GM12878 (cell line): ENCODE data around the gene SCD5. TPM values are rescaled to one million over a fixed set of nuclear protein-coding genes. Genes with fewer than 3 reads are reported as not detected.

Source experiments
- ATAC-seq: fragments of 200-7000 bp; cut with Tn5 transposase; 3 replicates; pipeline ENCODE4 v1.9.1; 2020; ENCODE audit warnings: mild to moderate bottlenecking, moderate library complexity
- BruUV-seq: library from RNA; stranded (reverse); fragments of 400-500 nt; replicated peaks from 2 replicates; lab custom pipeline; 2021; lab: Mats Ljungman, UMichigan
- CTCF ChIA-PET: fragments of 300-600 bp; sonication (Branson Sonifier 250); formaldehyde crosslinking; extraction: SDS; loops from one replicate; lab custom pipeline; 2021; ENCODE audit warnings: inconsistent platforms; lab: Yijun Ruan, JAX
- POLR2A ChIA-PET: fragments of 350-600 bp; formaldehyde crosslinking; extraction: SDS; loops from one replicate; lab custom pipeline; 2021; ENCODE audit warnings: inconsistent platforms; lab: Charles Lee
- RAD21 ChIA-PET: fragments of 300-600 bp; sonication (Branson Sonifier 250); formaldehyde crosslinking; loops from one replicate; lab custom pipeline; 2023; ENCODE audit warnings: antibody characterized with exemption; ENCODE audit not compliant: unreplicated experiment; lab: Charles Lee
- SMC1A ChIA-PET: fragments of 300-600 bp; sonication (Branson Sonifier 250); formaldehyde crosslinking; loops from one replicate; lab custom pipeline; 2023; ENCODE audit not compliant: unreplicated experiment, uncharacterized antibody; lab: Charles Lee
- DNase-seq: peaks from one replicate; pipeline ENCODE4 v3.0.0-alpha.2; 2011; ENCODE audit warnings: low read depth, low spot score
- FAIRE-seq: peaks from 3 replicates; lab custom pipeline; 2011; peaks lifted over from hg19 to GRCh38; lab: Jason Lieb, UNC
- H2AFZ ChIP-seq: 2 replicates; pipeline ENCODE4 v1.6.0; 2011; ENCODE audit warnings: low read depth, low read length, control low read depth; ENCODE audit not compliant: control insufficient read depth
- H3K27ac ChIP-seq: 2 replicates; pipeline ENCODE4 v1.5.1; 2011; ENCODE audit warnings: control low read depth; ENCODE audit not compliant: control insufficient read depth, insufficient read depth
- H3K27me3 ChIP-seq, 2 experiments: replicated peaks in 1 of 2; 2 replicates each; pipeline versions ENCODE4 v1.6.0 to v1.6.1; 2011; ENCODE audit warnings: low read length in 1 of 2; ENCODE audit not compliant: control insufficient read depth in 2 of 2, insufficient read depth in 2 of 2
- H3K36me3 ChIP-seq, 2 experiments: 2 replicates each; pipeline ENCODE4 v1.5.1; 2011; ENCODE audit warnings: low read length in 1 of 2; ENCODE audit not compliant: control insufficient read depth in 2 of 2, insufficient read depth in 2 of 2
- H3K4me1 ChIP-seq: 2 replicates; pipeline ENCODE4 v1.6.1; 2011; ENCODE audit warnings: mild to moderate bottlenecking, low read length, moderate library complexity, mixed read lengths; ENCODE audit not compliant: control insufficient read depth, insufficient read depth
- H3K4me2 ChIP-seq: 2 replicates; pipeline ENCODE4 v1.6.0; 2011; ENCODE audit warnings: control low read depth; ENCODE audit not compliant: control insufficient read depth, insufficient read depth
- H3K4me3 ChIP-seq: fragments of 200-600 bp; sonication (generic); 2 replicates; pipeline ENCODE4 v1.5.1; 2016
- H3K79me2 ChIP-seq: 2 replicates; pipeline ENCODE4 v1.6.0; 2011; ENCODE audit warnings: low read length; ENCODE audit not compliant: control insufficient read depth, insufficient read depth
- H3K9ac ChIP-seq: 2 replicates; pipeline ENCODE4 v1.8.0; 2011; ENCODE audit warnings: low read length, control low read depth, mixed read lengths; ENCODE audit not compliant: control insufficient read depth, insufficient read depth
- H3K9me3 ChIP-seq: replicated peaks from 3 replicates; pipeline ENCODE4 v1.5.1; 2011; ENCODE audit warnings: mild to moderate bottlenecking, low read length; ENCODE audit not compliant: control insufficient read depth, insufficient read depth
- H4K20me1 ChIP-seq: 2 replicates; pipeline ENCODE4 v1.6.0; 2011; ENCODE audit not compliant: control insufficient read depth, insufficient read depth
- ATF3 ChIP-seq: IDR thresholded peaks from 2 replicates; pipeline ENCODE4 v1.6.1; 2011; ENCODE audit warnings: low read depth, mild to moderate bottlenecking, low read length, moderate library complexity, borderline replicate concordance; ENCODE audit errors: extremely low read depth
- BACH1 ChIP-seq: fragments of 450-650 bp; IDR thresholded peaks from 2 replicates; pipeline ENCODE4 v1.6.1; 2017; ENCODE audit warnings: mild to moderate bottlenecking, borderline replicate concordance
- BMI1 ChIP-seq: fragments of 450-650 bp; IDR thresholded peaks from 2 replicates; pipeline ENCODE4 v1.6.1; 2016; ENCODE audit warnings: mild to moderate bottlenecking, moderate library complexity, borderline replicate concordance
- CBX3 ChIP-seq: fragments of 200-600 bp; sonication (generic); IDR thresholded peaks from 2 replicates; pipeline ENCODE4 v1.6.1; 2016; ENCODE audit warnings: low read depth, borderline replicate concordance
- CHD4 ChIP-seq: fragments of 200-600 bp; sonication (generic); IDR thresholded peaks from 2 replicates; pipeline ENCODE4 v1.6.1; 2016; ENCODE audit warnings: mild to moderate bottlenecking
- CREM ChIP-seq: IDR thresholded peaks from 2 replicates; pipeline ENCODE4 v1.6.1; 2014; ENCODE audit warnings: antibody characterized with exemption, low read depth
- EZH2 ChIP-seq: IDR thresholded peaks from 2 replicates; pipeline ENCODE4 v1.6.1; 2012; ENCODE audit warnings: low read depth, mild to moderate bottlenecking, control low read depth, inconsistent platforms, low read length, borderline replicate concordance; ENCODE audit not compliant: control insufficient read depth
- FOXM1 ChIP-seq: IDR thresholded peaks from 2 replicates; pipeline ENCODE4 v1.6.1; 2012; ENCODE audit warnings: low read depth, mild to moderate bottlenecking, inconsistent platforms, low read length, moderate library complexity
- IRF3 ChIP-seq: fragments of 450-650 bp; IDR thresholded peaks from 2 replicates; pipeline ENCODE4 v1.6.1; 2014; ENCODE audit warnings: mild to moderate bottlenecking
- NBN ChIP-seq: fragments of 450-650 bp; IDR thresholded peaks from 2 replicates; pipeline ENCODE4 v1.6.1; 2016
- NR2C1 ChIP-seq: fragments of 450-650 bp; IDR thresholded peaks from 2 replicates; pipeline ENCODE4 v1.6.1; 2017; ENCODE audit warnings: antibody characterized with exemption, mild to moderate bottlenecking, moderate library complexity
- RB1 ChIP-seq: fragments of 450-650 bp; formaldehyde crosslinking; IDR thresholded peaks from 2 replicates; pipeline ENCODE4 v1.6.1; 2017; ENCODE audit warnings: mild to moderate bottlenecking, borderline replicate concordance
- SIN3A ChIP-seq: IDR thresholded peaks from 2 replicates; pipeline ENCODE4 v1.6.1; 2012; ENCODE audit warnings: low read depth, low read length, improper control_type of control experiment
- SMC3 ChIP-seq: IDR thresholded peaks from 2 replicates; pipeline ENCODE4 v1.6.1; 2011; ENCODE audit warnings: low read length, improper control_type of control experiment, borderline replicate concordance
- SUPT20H ChIP-seq: IDR thresholded peaks from 2 replicates; pipeline ENCODE4 v1.6.1; 2011; ENCODE audit warnings: low read depth, mild to moderate bottlenecking, low read length, moderate library complexity, borderline replicate concordance; ENCODE audit not compliant: control insufficient read depth
- YY1 ChIP-seq: IDR thresholded peaks from 2 replicates; pipeline ENCODE4 v1.6.1; 2011; ENCODE audit warnings: low read depth, mild to moderate bottlenecking, low read length
- ZNF274 ChIP-seq: IDR thresholded peaks from one replicate; pipeline ENCODE4 v1.8.0; 2011; ENCODE audit not compliant: insufficient read length, insufficient read depth
- WGBS: methylation state at CpG from one replicate; pipeline ENCODE4 v1.1.6; 2016; ENCODE audit warnings: low lambda C conversion rate; ENCODE audit not compliant: insufficient replicate concordance, insufficient coverage; ENCODE audit errors: missing lambda C conversion rate; 5-methylcytosine and 5-hydroxymethylcytosine counted together
- in situ Hi-C: fragments of 300-500 bp; cut with MboI; formaldehyde crosslinking; loops from 9 replicates; pipeline ENCODE4 v1.14.3; 2018; ENCODE audit warnings: mixed read lengths
- intact Hi-C: fragments of 100-400 bp; cut with micrococcal nuclease; formaldehyde crosslinking; loops from one replicate; pipeline ENCODE4 v1.14.2; 2022; ENCODE audit not compliant: unreplicated experiment
- polyA plus RNA-seq, 11 experiments: library from polyadenylated mRNA; depleted of rRNA in 4 of 11; unstranded in 6 of 11; stranded (reverse) in 5 of 11; fragments of >200 nt; fragmentation: Nextera tagmentation in 4 of 11; fragmentation: Illumina TruSeq in 1 of 11; extraction: Ambion mirVana in 4 of 11; extraction: Trizol in 1 of 11; gene quantifications; 1 replicate in 1 of 11; 2 replicates in 10 of 11; pipeline versions ENCODE4 v1.2.1 to v1.2.3, GENCODE V29; 2011 to 2016; ENCODE audit warnings: inconsistent platforms in 2 of 11, missing spikeins in 2 of 11, low read depth in 1 of 11
- total RNA-seq, 4 experiments: library from RNA; depleted of rRNA in 3 of 4; stranded (reverse); fragments of >200 nt in 3 of 4; fragmentation: Illumina TruSeq in 1 of 4; extraction: Trizol in 1 of 4; gene quantifications; 2 replicates each; pipeline versions ENCODE4 v1.2.1 to v1.2.3, GENCODE V29; 2013 to 2021

Gene SCD5
- total and polyA plus RNA-seq, 10 of the 15 experiments (the other 5 are each of a cell fraction or from before 2014, with no cell fraction given): 2.4 to 15.0 (median 4.2) TPM

GRCh38 chr4:82814034-82814433 is 15.4 kb upstream of the SCD5 start:
- DNase-seq (no peak), ATAC-seq (no peak), FAIRE-seq (no peak)
- H3K9ac ChIP-seq: no peak overlapping the region
- no peaks in the 10 kb centered on the region for H3K79me2 ChIP-seq
- no peaks in the 10 kb centered on the region for H3K4me1 ChIP-seq
- no peaks in the 10 kb centered on the region for H3K27me3 ChIP-seq
- no peak for TF ChIP-seq ZNF274
- no peak for TF ChIP-seq IRF3
- no peak for TF ChIP-seq NBN
- no peaks in the 10 kb centered on the region for H4K20me1 ChIP-seq
- 54% methylated on average over 1 of the region's 1 CpG for WGBS
- ChIA-PET RAD21 (no interaction called here), CTCF (no interaction called here), SMC1A (no interaction called here), POLR2A (no interaction called here)
- no peak overlapping the region for H2AFZ ChIP-seq
- no peak overlapping the region for H3K27ac ChIP-seq
- no peak overlapping the region for H3K4me2 ChIP-seq
- in situ Hi-C loops (no loop called here), intact Hi-C loops (no loop called here)
- no peaks in the 10 kb centered on the region for H3K9me3 ChIP-seq
- no TSS peak for BruUV-seq
- H3K4me3 ChIP-seq: no peak overlapping the region
- H3K36me3 ChIP-seq: peaks cover 0 to 2% of the 10 kb centered on the region in 2 experiments; a peak in 1 of 4 replicates

GRCh38 chr4:82811838-82812341 is 13.3 kb upstream of the SCD5 start:
- ChIA-PET SMC1A (interaction anchor here (0.6 to 1.3 kb wide), 2 partner anchors 12 to 110 kb away, joined by 3 read pairs; no protein-coding TSS in a partner anchor), CTCF (interaction anchor here (0.7 to 1.5 kb wide), 2 partner anchors 20 to 754 kb away, joined by 3 to 4 read pairs; no protein-coding TSS in a partner anchor), RAD21 (no interaction called here), POLR2A (interaction anchor here (0.6 kb wide), 1 partner anchor 241 kb away, joined by 3 read pairs; no protein-coding TSS in a partner anchor)
- WGBS: 38% methylated on average over 6 of the region's 6 CpGs
- intact Hi-C loops (no loop called here), in situ Hi-C loops (no loop called here)
- Histone ChIP-seq H3K9me3 (no peaks in the 10 kb centered on the region), H2AFZ (no peak overlapping the region), H3K79me2 (no peaks in the 10 kb centered on the region), H4K20me1 (no peaks in the 10 kb centered on the region), H3K4me1 (no peaks in the 10 kb centered on the region), H3K27me3 (no peaks in the 10 kb centered on the region), H3K9ac (no peak overlapping the region), H3K4me3 (no peak overlapping the region), H3K4me2 (no peak overlapping the region), H3K36me3 (no peaks in the 10 kb centered on the region), H3K27ac (no peak overlapping the region)
- FAIRE-seq: no peak
- no peak for DNase-seq
- ATAC-seq: no peak
- BruUV-seq: no TSS peak
- TF ChIP-seq BMI1: no peak
- TF ChIP-seq CREM: no peak
- TF ChIP-seq ATF3: no peak
- TF ChIP-seq NR2C1: no peak
- no peak for TF ChIP-seq EZH2
- no peak for TF ChIP-seq YY1
- no peak for TF ChIP-seq BACH1
- TF ChIP-seq FOXM1: no peak
- no peak for TF ChIP-seq CHD4
- no peak for TF ChIP-seq SMC3
- no peak for TF ChIP-seq SUPT20H
- no peak for TF ChIP-seq CBX3
- no peak for TF ChIP-seq SIN3A
- no peak for TF ChIP-seq RB1
